Ascending aorta (tissue), 2 donors: Measurements from ENCODE around the gene SPEF1. TPM values are rescaled to one million over a fixed set of nuclear protein-coding genes. Genes with fewer than 3 reads are reported as not detected.

Source experiments
- DNase-seq, 2 donors: peaks; one replicate each; pipeline ENCODE4 v3.0.0-alpha.2; 2019; ENCODE audit warnings: low spot score in 2 of 2
- H3K27ac ChIP-seq, 2 donors: fragments of 200-600 bp; sonication (generic); one replicate each; pipeline ENCODE4 v1.5.1; 2016 to 2017; ENCODE audit warnings: mild to moderate bottlenecking in 1 of 2
- H3K27me3 ChIP-seq: fragments of 200-600 bp; sonication (generic); one replicate; pipeline ENCODE4 v1.5.1; 2017
- H3K36me3 ChIP-seq, 2 donors: fragments of 200-600 bp; sonication (generic); one replicate each; pipeline ENCODE4 v1.5.1; 2016
- H3K4me1 ChIP-seq, 2 donors: fragments of 200-600 bp; sonication (generic); one replicate each; pipeline ENCODE4 v1.5.1; 2016 to 2017; ENCODE audit warnings: mild to moderate bottlenecking in 1 of 2
- H3K4me3 ChIP-seq, 2 donors: fragments of 200-600 bp; sonication (generic); one replicate each; pipeline ENCODE4 v1.5.1; 2016 to 2017; ENCODE audit warnings: mild to moderate bottlenecking in 1 of 2
- H3K9me3 ChIP-seq, 2 donors: fragments of 200-600 bp; sonication (generic); one replicate each; pipeline ENCODE4 v1.5.1; 2016
- intact Hi-C: fragments of 100-400 bp; cut with DNase I; formaldehyde crosslinking; loops from one replicate; pipeline ENCODE4 v1.15.1; 2023
- total RNA-seq: library from RNA; depleted of rRNA; stranded (reverse); fragments of >200 nt; gene quantifications from one replicate; pipeline ENCODE4 v1.1.0, GENCODE V29; 2016
- TF ChIP-seq, protein P1 (sequence below), 3 experiments: fragments of 200-600 bp in 2 of 3; fragments of 450-650 bp in 1 of 3; sonication (generic) in 2 of 3; IDR thresholded peaks; one replicate each; pipeline ENCODE4 v1.5.1; 2016 to 2019; ENCODE audit warnings: antibody characterized with exemption in 3 of 3, mild to moderate bottlenecking in 1 of 3, moderate library complexity in 1 of 3

Gene SPEF1
- total RNA-seq, 1 donor from 2014 or later = not detected

DNA sequence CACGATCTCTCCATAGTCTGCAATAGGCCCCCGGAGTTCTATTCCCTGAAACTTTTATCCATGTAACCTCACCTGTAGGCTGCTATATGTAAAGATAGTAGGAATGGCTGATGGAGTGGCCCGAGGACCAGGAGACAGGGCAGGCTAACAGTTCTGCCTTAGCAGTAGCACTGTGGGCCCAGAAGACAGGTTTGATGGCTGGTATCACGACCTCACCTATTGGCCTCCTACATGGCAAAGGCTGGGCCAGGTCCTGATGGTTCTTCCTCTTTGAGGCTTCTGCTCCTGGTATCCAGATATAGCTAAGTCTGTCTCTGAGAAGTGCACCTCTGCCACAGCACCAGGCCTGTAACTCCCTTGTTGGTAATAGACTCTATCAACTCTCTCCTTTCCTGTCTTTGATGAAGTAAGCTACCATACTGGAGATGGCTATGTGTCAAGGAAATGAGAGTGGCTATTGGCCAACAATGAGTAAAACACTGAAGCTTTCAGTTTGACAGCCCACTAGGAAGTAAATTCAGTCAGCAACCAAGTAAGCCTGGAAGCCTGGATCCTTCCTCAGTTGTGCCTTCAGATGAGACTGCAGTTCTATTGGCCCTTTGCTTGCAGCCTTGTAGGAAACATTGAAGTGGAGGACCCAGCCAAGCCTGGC is 5.7 kb downstream of the SPEF1 start:
- H3K4me3 ChIP-seq = no peak overlapping the region

DNA sequence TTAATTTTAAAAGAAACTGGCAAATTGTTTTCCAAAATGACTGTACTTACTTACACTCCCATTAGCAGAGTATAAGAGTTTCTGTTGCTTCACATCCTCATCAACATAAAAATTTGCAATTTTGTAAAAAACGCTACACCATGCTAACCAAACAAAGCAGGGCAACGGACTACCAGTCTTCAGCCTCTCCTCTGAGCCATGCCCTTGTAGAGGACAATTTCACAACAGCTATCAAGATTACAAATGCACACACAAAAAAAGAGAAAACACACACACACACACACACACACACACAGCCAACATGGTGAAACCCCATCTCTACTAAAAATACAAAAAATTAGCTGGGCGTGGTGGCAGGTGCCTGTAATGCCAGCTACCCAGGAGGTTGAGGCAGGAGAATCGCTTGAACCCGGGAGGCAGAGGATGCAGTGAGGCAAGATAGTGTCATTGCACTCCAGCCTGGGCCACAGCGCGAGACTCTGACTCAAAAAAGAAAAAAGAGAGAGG is 9.6 kb downstream of the SPEF1 start:
- H3K4me1 ChIP-seq = peaks cover 4 to 10% of the 10 kb centered on the region in 2 donors
- TF ChIP-seq, protein P1, sequence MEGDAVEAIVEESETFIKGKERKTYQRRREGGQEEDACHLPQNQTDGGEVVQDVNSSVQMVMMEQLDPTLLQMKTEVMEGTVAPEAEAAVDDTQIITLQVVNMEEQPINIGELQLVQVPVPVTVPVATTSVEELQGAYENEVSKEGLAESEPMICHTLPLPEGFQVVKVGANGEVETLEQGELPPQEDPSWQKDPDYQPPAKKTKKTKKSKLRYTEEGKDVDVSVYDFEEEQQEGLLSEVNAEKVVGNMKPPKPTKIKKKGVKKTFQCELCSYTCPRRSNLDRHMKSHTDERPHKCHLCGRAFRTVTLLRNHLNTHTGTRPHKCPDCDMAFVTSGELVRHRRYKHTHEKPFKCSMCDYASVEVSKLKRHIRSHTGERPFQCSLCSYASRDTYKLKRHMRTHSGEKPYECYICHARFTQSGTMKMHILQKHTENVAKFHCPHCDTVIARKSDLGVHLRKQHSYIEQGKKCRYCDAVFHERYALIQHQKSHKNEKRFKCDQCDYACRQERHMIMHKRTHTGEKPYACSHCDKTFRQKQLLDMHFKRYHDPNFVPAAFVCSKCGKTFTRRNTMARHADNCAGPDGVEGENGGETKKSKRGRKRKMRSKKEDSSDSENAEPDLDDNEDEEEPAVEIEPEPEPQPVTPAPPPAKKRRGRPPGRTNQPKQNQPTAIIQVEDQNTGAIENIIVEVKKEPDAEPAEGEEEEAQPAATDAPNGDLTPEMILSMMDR (IDR thresholded peaks at IDR 0.05) = no peak
- H3K27ac ChIP-seq = no peak overlapping the region
- H3K36me3 ChIP-seq = no peaks in the 10 kb centered on the region
- no peaks in the 10 kb centered on the region for H3K27me3 ChIP-seq
- intact Hi-C loops = no loop called here
- no peak overlapping the region for H3K4me3 ChIP-seq
- no peaks in the 10 kb centered on the region for H3K9me3 ChIP-seq
- DNase-seq = no peak

More for the DNA sequence above, 5.7 kb downstream of the SPEF1 start:
- Histone ChIP-seq H3K36me3 (no peaks in the 10 kb centered on the region), H3K27me3 (no peaks in the 10 kb centered on the region), H3K4me1 (peaks cover 5 to 7% of the 10 kb centered on the region in 2 donors), H3K9me3 (no peaks in the 10 kb centered on the region), H3K27ac (no peak overlapping the region)
- TF ChIP-seq, protein P1 (IDR thresholded peaks at IDR 0.05) = no peak
- DNase-seq = no peak
- intact Hi-C loops = no loop called here

DNA sequence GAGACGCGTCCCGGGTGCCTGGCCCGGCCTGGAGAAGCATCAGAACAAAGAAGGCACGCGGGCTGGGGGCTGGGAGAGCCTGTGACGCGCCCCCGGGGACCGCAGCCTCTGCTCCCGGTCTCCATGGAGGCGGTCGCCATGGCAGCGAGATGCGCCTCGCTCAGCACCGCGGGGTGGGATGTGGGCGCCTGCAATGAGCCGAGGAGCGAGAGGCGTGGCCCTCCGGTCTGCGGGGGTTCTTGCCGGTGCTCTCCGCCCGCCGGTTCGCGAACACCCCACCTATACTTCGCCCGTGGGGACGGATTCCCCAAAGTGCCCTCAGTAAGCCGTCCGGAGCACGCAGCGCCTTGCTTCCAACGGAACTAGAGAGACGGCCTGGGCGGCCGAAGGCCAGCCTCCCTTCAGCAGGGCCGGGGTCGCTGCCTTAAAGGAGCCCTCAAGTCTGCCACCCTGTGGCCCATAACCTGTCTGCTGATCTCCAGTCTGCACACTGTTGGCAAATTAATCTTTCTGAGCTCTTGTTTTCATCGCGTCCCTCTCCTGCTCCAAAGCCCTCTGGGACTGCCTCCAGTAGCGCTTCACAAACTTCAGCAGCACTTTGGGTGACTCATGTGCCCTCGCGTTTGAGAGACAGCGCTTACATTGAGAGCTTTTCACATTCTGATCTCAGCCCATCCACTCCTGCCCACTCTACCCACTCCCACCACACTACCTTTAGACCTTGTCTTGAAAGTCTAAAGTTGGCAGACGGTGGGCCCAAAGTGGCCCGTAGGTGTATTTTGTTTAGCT is 12.7 kb downstream of the SPEF1 start:
- DNase-seq = peak in 1 of 2 donors; percentile 82
- TF ChIP-seq, protein P1 (IDR thresholded peaks at IDR 0.05) = peak; percentile 36 to 52 (median 37)
- H3K4me1 ChIP-seq = peaks cover 5 to 11% of the 10 kb centered on the region in 2 donors
- H3K4me3 ChIP-seq = peak overlapping the region; percentile 78
- no peaks in the 10 kb centered on the region for H3K9me3 ChIP-seq
- intact Hi-C loops = loop anchor here (1.0 to 2.0 kb wide), 2 partner anchors 18 to 92 kb away; partner anchors contain the start of gene CENPB
- peak overlapping the region; percentile 85 to 87 for H3K27ac ChIP-seq
- no peaks in the 10 kb centered on the region for H3K27me3 ChIP-seq
- no peaks in the 10 kb centered on the region for H3K36me3 ChIP-seq

DNA sequence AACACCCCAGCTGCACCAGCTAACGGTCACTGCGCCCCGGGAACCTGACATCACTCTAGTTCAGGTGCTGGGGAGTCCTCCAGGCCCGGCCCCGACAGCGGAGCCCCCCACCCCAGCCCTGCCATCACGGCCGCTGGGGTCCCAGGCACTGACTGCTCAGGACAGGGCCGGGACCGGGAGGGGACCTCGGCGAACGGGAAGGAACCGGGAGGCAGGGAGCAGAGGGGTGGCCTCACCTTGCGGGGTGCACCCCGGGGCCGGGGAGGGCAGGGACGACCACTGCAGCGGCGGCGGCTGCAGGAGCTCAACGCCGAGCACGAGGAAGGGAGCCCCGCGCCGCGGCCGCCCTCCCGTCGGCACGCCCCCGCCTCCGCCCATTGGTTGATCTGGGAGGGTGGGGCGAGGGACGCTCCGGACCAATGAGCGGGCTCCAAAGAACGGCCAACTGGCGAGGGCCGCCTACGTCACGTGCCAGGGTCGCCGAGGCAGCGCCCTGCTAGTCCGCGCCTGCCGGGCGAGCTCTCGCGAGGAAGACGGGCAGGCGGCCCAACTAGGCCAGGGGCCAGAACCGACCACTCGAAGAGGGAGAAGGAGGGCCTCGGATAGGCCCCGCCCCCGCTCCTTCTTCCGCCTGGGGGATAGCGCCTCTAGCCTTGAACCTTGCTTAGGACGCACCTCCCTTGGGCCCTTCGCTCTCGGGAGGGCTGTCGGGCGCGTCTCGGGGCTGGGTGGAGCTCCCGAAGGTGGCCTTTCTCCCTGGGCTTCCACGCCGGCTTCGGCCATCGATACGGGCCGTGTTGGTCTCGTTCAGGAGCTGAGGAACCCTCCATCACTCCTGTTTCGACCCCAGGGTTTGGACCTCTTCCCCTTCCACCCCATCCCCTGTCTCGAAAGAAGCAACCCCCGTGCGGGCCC is 13.6 kb downstream of the SPEF1 start, which contains the start of gene ADISSP:
ADISSP (minus strand) TSS at position 327 of the 915 bp plus-strand sequence. CDS start 7,653 bp downstream, outside the sequence.
- Histone ChIP-seq H3K27ac (peak within 1 kb of the TSS; percentile 85 to 87), H3K27me3 (no peaks in the 10 kb centered on the region), H3K4me1 (peaks cover 5 to 11% of the 10 kb centered on the region in 2 donors), H3K36me3 (no peaks in the 10 kb centered on the region), H3K9me3 (no peaks in the 10 kb centered on the region), H3K4me3 (peak within 1 kb of the TSS; percentile 78)
- intact Hi-C loops = loop anchor here (1.0 to 2.0 kb wide), 5 partner anchors 14 to 91 kb away; partner anchors contain the start of genes AP5S1, CENPB and SPEF1
- TF ChIP-seq, protein P1 (IDR thresholded peaks at IDR 0.05) = peak in 1 of 3 experiments; percentile 7
- peak; percentile 95 to 99 for DNase-seq

DNA sequence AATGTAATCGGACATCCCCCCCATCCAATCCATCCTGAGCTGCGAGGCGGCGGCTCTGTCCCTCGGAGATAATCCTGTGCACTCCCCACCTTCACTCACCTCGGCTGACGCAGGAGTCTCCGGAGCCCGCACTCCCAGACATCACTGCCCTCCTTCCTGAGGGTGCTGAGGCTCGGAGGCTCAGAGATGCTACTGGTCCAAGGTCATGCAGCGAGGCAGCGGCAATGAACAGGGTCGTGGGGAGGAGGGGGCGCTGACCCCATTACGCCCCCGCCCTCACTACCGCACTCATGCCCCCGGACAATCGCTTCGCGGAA is 14.2 kb downstream of the SPEF1 start:
- Histone ChIP-seq H3K36me3 (no peaks in the 10 kb centered on the region), H3K27ac (no peak overlapping the region), H3K27me3 (no peaks in the 10 kb centered on the region), H3K4me1 (peaks cover 5 to 11% of the 10 kb centered on the region in 2 donors), H3K9me3 (no peaks in the 10 kb centered on the region), H3K4me3 (peak overlapping the region; percentile 78)
- intact Hi-C loops = loop anchor here (1.0 to 2.0 kb wide), 3 partner anchors 14 to 53 kb away; partner anchors contain the start of genes AP5S1 and SPEF1
- TF ChIP-seq, protein P1 (IDR thresholded peaks at IDR 0.05) = no peak
- no peak for DNase-seq
